Activated CD8-positive, alpha-beta T cell treated with anti-CD3 and anti-CD28 coated beads for 36 hours (primary cell): ENCODE data around the gene GOLGA6A. TPM values are rescaled to one million over a fixed set of nuclear protein-coding genes. Genes with fewer than 3 reads are reported as not detected.
"Not testable (repeated sequence)": the region's sequence is repeated elsewhere in the genome, so short reads cannot be mapped to it uniquely, and the experiment has no call there.

ENCODE experiments used
- ATAC-seq: fragments of 200-7000 bp; cut with Tn5 transposase; one replicate; pipeline ENCODE4 v1.10.0; 2021; ENCODE audit warnings: mild to moderate bottlenecking, moderate library complexity
- CTCF ChIA-PET: fragments of 350-600 bp; sonication (Branson Sonifier 250); formaldehyde crosslinking; loops from one replicate; lab custom pipeline; 2021; ENCODE audit warnings: antibody characterized with exemption; lab: Charles Lee
- POLR2A ChIA-PET: fragments of 350-600 bp; sonication (Branson Sonifier 250); formaldehyde crosslinking; loops from one replicate; lab custom pipeline; 2021; ENCODE audit warnings: antibody characterized with exemption; lab: Charles Lee
- DNase-seq: peaks from one replicate; pipeline ENCODE4 v3.0.0-alpha.2; 2020
- H3K27ac Mint-ChIP-seq: one replicate; pipeline ENCODE4 v1.8.0; 2021; ENCODE audit warnings: mild to moderate bottlenecking, mixed read lengths
- H3K27me3 Mint-ChIP-seq: one replicate; pipeline ENCODE4 v1.8.0; 2021; ENCODE audit warnings: mixed read lengths
- H3K36me3 Mint-ChIP-seq: one replicate; pipeline ENCODE4 v1.8.0; 2021; ENCODE audit warnings: low read depth, mixed read lengths
- H3K4me1 Mint-ChIP-seq: one replicate; pipeline ENCODE4 v1.8.0; 2021; ENCODE audit warnings: low read depth, mixed read lengths
- H3K4me3 Mint-ChIP-seq: one replicate; pipeline ENCODE4 v1.8.0; 2021; ENCODE audit warnings: mild to moderate bottlenecking, moderate library complexity, mixed read lengths
- H3K9me3 Mint-ChIP-seq: one replicate; pipeline ENCODE4 v1.8.0; 2021; ENCODE audit warnings: mixed read lengths
- CTCF ChIP-seq: fragments of 200-600 bp; IDR thresholded peaks from one replicate; pipeline ENCODE4 v1.8.0; 2022; ENCODE audit warnings: antibody characterized with exemption, mild to moderate bottlenecking
- intact Hi-C: fragments of 100-400 bp; cut with micrococcal nuclease; formaldehyde crosslinking; loops from one replicate; pipeline ENCODE4 v1.10.0; 2022
- total RNA-seq, 2 experiments: library from RNA; stranded (reverse); gene quantifications; one replicate each; pipeline ENCODE4 v1.2.3, GENCODE V29; 2021

GOLGA6A gene
- total RNA-seq, 2 experiments from 2014 or later, result not detected

DNA sequence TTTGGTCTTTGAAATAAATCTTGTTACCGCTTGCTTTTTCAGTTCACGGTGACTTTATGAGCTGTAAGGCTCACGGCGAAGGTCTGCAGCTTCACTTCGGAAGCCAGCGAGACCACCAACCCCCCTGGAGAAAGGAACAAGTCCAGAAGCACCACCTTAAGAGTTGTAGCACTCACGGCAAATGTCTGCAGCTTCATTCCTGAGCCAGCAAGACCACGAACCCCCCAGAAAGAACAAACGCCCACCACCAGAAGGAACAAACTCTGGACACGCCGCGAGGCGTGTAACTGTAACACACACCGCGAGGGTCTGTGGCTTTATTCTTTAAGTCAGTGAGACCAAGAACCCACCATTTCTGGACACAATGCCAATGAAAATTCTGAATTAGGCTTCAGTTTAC, 28.8 kb downstream of the GOLGA6A start:
- CTCF ChIA-PET, result interaction anchor here (0.8 to 4.2 kb wide), 14 partner anchors 9 to 270 kb away, joined by 3 to 47 read pairs (median 4); no protein-coding TSS in a partner anchor
- H3K27ac Mint-ChIP-seq, result no peak overlapping the region
- H3K27me3 Mint-ChIP-seq, result peaks cover 2% of the 10 kb centered on the region
- ATAC-seq (no peak), DNase-seq (no peak)
- TF ChIP-seq CTCF, result no peak
- peaks cover 10% of the 10 kb centered on the region for H3K4me1 Mint-ChIP-seq
- no peak overlapping the region for H3K4me3 Mint-ChIP-seq
- POLR2A ChIA-PET, result no interaction called here
- no peaks in the 10 kb centered on the region for H3K36me3 Mint-ChIP-seq
- H3K9me3 Mint-ChIP-seq, result no peaks in the 10 kb centered on the region
- intact Hi-C loops, result no loop called here

- POLR2A ChIA-PET, intact Hi-C loops, H3K9me3 Mint-ChIP-seq, H3K27me3 Mint-ChIP-seq, DNase-seq, H3K4me3 Mint-ChIP-seq, ATAC-seq, H3K36me3 Mint-ChIP-seq, H3K27ac Mint-ChIP-seq: not testable (repeated sequence)
- H3K4me1 Mint-ChIP-seq, result peaks cover 17% of the 10 kb centered on the region
- CTCF ChIA-PET, result interaction anchor here (0.8 to 4.2 kb wide), 14 partner anchors 8 to 271 kb away, joined by 3 to 47 read pairs (median 4); no protein-coding TSS in a partner anchor
Observed at GRCh38 chr15:74052271-74053260, 29.8 kb downstream of the GOLGA6A start.

- H3K9me3 Mint-ChIP-seq, result no peaks in the 10 kb centered on the region
- no peak for TF ChIP-seq CTCF
- H3K27ac Mint-ChIP-seq, result no peak overlapping the region
- intact Hi-C loops, result no loop called here
- H3K4me3 Mint-ChIP-seq, result no peak overlapping the region
- CTCF ChIA-PET, result interaction anchor here (1.1 to 8.3 kb wide), 6 partner anchors 13 to 272 kb away, joined by 3 to 72 read pairs (median 4); no protein-coding TSS in a partner anchor
- POLR2A ChIA-PET, result no interaction called here
- DNase-seq (no peak), ATAC-seq (no peak)
- H3K27me3 Mint-ChIP-seq, result no peaks in the 10 kb centered on the region
- H3K4me1 Mint-ChIP-seq, result peaks cover 17% of the 10 kb centered on the region
- no peaks in the 10 kb centered on the region for H3K36me3 Mint-ChIP-seq
Observed at GRCh38 chr15:74050556-74051234, 31.7 kb downstream of the GOLGA6A start.

DNA sequence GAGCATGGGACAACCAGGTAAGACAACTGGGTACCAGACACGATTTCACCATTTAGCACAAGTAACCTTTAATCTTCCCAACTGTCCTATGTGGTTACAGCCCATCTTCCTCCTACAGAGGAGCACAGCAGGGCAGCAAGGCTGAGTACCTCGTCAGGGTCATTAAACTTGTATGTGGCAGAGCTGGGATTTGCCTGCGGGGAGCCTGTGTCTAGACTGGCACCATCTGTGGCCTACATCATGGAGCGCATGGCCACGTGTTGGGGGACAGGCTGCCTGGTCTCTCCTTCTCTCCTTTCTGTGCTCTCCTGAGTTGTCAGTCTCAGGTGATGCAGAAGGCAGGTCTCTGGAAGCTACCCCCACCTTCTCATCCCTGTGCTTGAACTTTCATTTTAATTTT, 32.2 kb downstream of the GOLGA6A start:
- H3K9me3 Mint-ChIP-seq, result no peaks in the 10 kb centered on the region
- CTCF ChIA-PET, result interaction anchor here (0.6 to 8.3 kb wide), 8 partner anchors 9 to 99 kb away, joined by 3 to 72 read pairs (median 4); no protein-coding TSS in a partner anchor
- H3K27me3 Mint-ChIP-seq, result no peaks in the 10 kb centered on the region
- no peaks in the 10 kb centered on the region for H3K36me3 Mint-ChIP-seq
- no peak overlapping the region for H3K4me3 Mint-ChIP-seq
- H3K4me1 Mint-ChIP-seq, result peaks cover 17% of the 10 kb centered on the region
- no peak overlapping the region for H3K27ac Mint-ChIP-seq
- intact Hi-C loops, result no loop called here
- DNase-seq, result no peak
- no peak for TF ChIP-seq CTCF
- POLR2A ChIA-PET, result no interaction called here
- no peak for ATAC-seq

DNA sequence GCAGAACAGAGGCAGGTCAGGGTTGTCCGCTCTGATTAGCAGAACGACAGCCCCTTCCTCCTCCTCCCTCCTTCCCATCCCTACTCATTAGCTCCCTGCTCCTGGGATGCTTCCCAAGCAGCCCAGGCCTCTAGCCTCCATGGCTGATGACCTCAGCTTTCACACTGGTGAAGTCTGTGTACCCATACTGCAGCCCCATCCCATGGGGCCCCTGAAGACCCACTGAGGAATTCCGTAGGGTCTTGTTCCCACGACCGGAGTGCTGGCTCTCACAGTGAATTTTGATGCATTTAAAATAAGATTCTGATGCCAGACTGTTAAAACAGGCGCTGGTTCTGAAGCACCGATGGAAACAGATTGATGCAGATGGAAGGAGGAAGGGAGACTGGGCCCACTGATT, 36.1 kb downstream of the GOLGA6A start:
- H3K9me3 Mint-ChIP-seq, result no peaks in the 10 kb centered on the region
- ATAC-seq (no peak), DNase-seq (no peak)
- CTCF ChIA-PET, result interaction anchor here (0.9 to 8.3 kb wide), 4 partner anchors 7 to 96 kb away, joined by 3 to 72 read pairs (median 14); no protein-coding TSS in a partner anchor
- H3K4me3 Mint-ChIP-seq, result no peak overlapping the region
- peaks cover 7% of the 10 kb centered on the region for H3K4me1 Mint-ChIP-seq
- intact Hi-C loops, result loop anchor here (5.0 kb wide), 1 partner anchor 74 kb away; no protein-coding TSS in a partner anchor
- POLR2A ChIA-PET, result interaction anchor here (0.9 kb wide), 1 partner anchor 18 kb away, joined by 7 read pairs; no protein-coding TSS in a partner anchor
- no peaks in the 10 kb centered on the region for H3K27me3 Mint-ChIP-seq
- H3K36me3 Mint-ChIP-seq, result no peaks in the 10 kb centered on the region
- TF ChIP-seq CTCF, result no peak
- no peak overlapping the region for H3K27ac Mint-ChIP-seq
